ENCODE data around the gene ZBTB20. TPM values are rescaled to one million over a fixed set of nuclear protein-coding genes. Genes with fewer than 3 reads are reported as not detected.

Gene ZBTB20
- total RNA-seq, 1 experiment from 2014 or later, result 10.7 TPM

DNA sequence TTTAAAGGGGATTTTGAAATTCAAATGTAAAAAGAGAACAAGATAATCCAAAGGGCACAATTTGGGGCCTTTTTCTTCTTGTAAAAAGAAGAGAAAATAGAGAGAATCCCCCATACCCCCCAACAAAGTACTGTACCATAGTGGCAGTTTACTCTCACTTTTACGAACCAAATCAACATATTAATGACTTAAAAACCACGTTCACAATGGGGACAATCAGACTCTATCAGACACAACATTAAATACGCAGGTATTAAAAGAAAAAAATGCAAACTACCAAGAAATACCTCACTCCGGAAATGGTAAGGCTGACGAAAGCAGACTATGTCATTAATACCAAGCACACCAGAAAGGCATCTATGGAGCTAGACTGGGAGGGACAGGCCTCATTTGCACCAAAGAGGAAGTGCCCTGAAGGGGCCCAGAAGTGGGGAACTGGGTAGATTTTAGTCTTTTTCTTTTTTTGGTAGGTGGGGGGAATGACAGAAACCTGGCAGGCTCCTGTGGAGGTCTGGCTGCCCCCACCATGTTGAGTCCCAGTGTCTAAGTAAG lies 719.0 kb downstream of the ZBTB20 start:
- no peak for DNase-seq (ENCODE audit: unreplicated experiment)
- CTCF ChIA-PET, result interaction anchor here (0.6 kb wide), 1 partner anchor 66 kb away, joined by 3 read pairs; no protein-coding TSS in a partner anchor
- no peaks in the 10 kb centered on the region for H3K9me3 Mint-ChIP-seq (ENCODE audit: unreplicated experiment)
- TF ChIP-seq, protein P1, sequence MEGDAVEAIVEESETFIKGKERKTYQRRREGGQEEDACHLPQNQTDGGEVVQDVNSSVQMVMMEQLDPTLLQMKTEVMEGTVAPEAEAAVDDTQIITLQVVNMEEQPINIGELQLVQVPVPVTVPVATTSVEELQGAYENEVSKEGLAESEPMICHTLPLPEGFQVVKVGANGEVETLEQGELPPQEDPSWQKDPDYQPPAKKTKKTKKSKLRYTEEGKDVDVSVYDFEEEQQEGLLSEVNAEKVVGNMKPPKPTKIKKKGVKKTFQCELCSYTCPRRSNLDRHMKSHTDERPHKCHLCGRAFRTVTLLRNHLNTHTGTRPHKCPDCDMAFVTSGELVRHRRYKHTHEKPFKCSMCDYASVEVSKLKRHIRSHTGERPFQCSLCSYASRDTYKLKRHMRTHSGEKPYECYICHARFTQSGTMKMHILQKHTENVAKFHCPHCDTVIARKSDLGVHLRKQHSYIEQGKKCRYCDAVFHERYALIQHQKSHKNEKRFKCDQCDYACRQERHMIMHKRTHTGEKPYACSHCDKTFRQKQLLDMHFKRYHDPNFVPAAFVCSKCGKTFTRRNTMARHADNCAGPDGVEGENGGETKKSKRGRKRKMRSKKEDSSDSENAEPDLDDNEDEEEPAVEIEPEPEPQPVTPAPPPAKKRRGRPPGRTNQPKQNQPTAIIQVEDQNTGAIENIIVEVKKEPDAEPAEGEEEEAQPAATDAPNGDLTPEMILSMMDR (IDR thresholded peaks at IDR 0.05; ENCODE audit: unreplicated experiment), result no peak
- H3K27me3 Mint-ChIP-seq (ENCODE audit: insufficient read depth, unreplicated experiment), result no peaks in the 10 kb centered on the region
- H3K4me1 Mint-ChIP-seq (ENCODE audit: insufficient read depth, unreplicated experiment), result peaks cover 12% of the 10 kb centered on the region
- intact Hi-C loops (cut with micrococcal nuclease), result no loop called here
- H3K36me3 Mint-ChIP-seq (ENCODE audit: insufficient read depth, unreplicated experiment), result no peaks in the 10 kb centered on the region
- POLR2A ChIA-PET, result no interaction called here
- H3K27ac Mint-ChIP-seq (ENCODE audit: low read depth, unreplicated experiment), result no peak overlapping the region
- no TSS peak for BruUV-seq (replicated peaks)
- H3K4me3 Mint-ChIP-seq (ENCODE audit: unreplicated experiment), result no peak overlapping the region

DNA sequence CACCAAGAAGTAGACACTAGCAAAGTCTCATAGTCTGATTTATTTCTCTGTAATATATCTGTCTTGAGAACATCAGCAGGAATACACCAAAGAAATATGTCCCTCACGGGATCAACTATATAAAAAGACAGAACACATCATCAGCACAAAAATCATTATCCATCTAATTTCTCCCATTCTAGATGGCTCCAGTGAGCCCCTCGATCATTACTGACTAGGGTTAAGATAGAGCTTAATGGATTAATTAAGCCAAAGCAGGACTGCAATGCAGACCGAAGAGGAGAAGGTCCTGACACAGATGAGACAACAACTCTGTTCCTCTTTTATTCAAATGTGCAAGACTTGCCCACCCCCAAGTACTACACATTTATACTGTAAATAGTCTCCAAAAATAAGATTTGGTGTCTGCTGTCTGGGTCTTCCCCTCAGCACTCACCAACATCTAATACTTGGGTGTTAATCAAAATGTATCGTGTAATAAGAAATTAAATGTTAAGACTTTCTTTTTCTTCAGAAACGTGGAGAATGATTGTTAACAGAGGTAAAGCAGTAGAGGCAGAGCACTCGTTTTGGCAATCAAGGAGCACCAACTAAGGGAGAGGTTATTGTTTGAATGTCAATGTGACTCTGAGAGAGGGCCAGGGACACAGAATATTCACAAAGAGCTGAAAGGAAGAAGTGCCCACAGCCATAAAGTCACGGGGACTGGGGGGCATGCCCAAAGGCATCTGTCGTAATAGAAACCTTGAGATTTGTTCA lies 719.6 kb downstream of the ZBTB20 start:
- Mint-ChIP-seq H3K4me3 (ENCODE audit: unreplicated experiment) (no peak overlapping the region), H3K27me3 (ENCODE audit: insufficient read depth, unreplicated experiment) (no peaks in the 10 kb centered on the region), H3K4me1 (ENCODE audit: insufficient read depth, unreplicated experiment) (peaks cover 12% of the 10 kb centered on the region), H3K36me3 (ENCODE audit: insufficient read depth, unreplicated experiment) (no peaks in the 10 kb centered on the region), H3K27ac (ENCODE audit: low read depth, unreplicated experiment) (no peak overlapping the region), H3K9me3 (ENCODE audit: unreplicated experiment) (no peaks in the 10 kb centered on the region)
- no peak for DNase-seq (ENCODE audit: unreplicated experiment)
- POLR2A ChIA-PET, result no interaction called here
- no TSS peak for BruUV-seq (replicated peaks)
- CTCF ChIA-PET, result interaction anchor here (0.5 to 1.0 kb wide), 2 partner anchors 10 to 28 kb away, joined by 3 to 5 read pairs; no protein-coding TSS in a partner anchor
- TF ChIP-seq, protein P1 (IDR thresholded peaks at IDR 0.05; ENCODE audit: unreplicated experiment), result no peak
- intact Hi-C loops (cut with micrococcal nuclease), result no loop called here

DNA sequence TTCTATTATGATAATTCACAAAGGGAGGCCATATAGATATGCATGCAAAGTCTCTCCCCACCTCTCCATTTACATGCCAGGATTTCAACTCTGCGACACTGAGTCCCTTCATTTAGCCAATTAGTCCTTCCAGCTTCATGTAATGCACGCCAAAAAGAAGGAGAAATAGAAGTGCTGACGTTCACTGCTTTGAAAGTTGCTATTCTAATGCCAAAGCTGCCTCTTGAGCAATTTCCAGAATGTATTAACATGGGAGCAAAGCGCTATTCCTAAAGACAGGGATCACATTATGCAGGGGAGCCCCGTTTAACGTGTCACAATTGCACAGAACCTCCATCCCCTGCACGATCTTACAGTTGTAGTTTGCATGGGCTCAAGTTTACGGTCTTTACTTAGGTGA lies 722.8 kb downstream of the ZBTB20 start:
- Mint-ChIP-seq H3K4me3 (ENCODE audit: unreplicated experiment) (no peak overlapping the region), H3K9me3 (ENCODE audit: unreplicated experiment) (no peaks in the 10 kb centered on the region), H3K27ac (ENCODE audit: low read depth, unreplicated experiment) (no peak overlapping the region), H3K36me3 (ENCODE audit: insufficient read depth, unreplicated experiment) (no peaks in the 10 kb centered on the region), H3K4me1 (ENCODE audit: insufficient read depth, unreplicated experiment) (peaks cover 1% of the 10 kb centered on the region), H3K27me3 (ENCODE audit: insufficient read depth, unreplicated experiment) (no peaks in the 10 kb centered on the region)
- ChIA-PET CTCF (no interaction called here), POLR2A (interaction anchor here (0.7 kb wide), 1 partner anchor 114 kb away, joined by 3 read pairs; no protein-coding TSS in a partner anchor)
- intact Hi-C loops (cut with micrococcal nuclease), result no loop called here
- no peak for DNase-seq (ENCODE audit: unreplicated experiment)
- BruUV-seq (replicated peaks), result no TSS peak
- TF ChIP-seq, protein P1 (IDR thresholded peaks at IDR 0.05; ENCODE audit: unreplicated experiment), result no peak

DNA sequence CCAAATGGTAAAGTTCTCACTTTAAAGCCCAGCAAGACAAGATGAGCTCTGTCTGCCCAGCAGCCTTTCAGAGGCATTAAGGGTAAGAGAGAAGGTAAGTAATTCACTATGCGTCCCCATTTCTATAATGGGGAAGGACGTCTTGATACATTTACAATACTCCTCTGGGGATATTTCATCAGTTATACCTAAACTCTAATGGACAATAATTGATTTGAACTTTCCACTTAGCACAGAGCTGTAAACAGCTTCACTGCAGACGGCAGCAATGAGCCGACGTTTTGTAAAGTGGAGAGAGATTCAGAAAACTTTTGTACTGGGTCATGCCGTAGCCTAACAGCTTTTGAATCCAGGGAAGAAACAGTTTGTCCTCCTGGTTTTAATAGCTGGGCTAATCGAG lies 725.9 kb downstream of the ZBTB20 start:
- no peak for DNase-seq (ENCODE audit: unreplicated experiment)
- no TSS peak for BruUV-seq (replicated peaks)
- POLR2A ChIA-PET, result no interaction called here
- Mint-ChIP-seq H3K9me3 (ENCODE audit: unreplicated experiment) (no peaks in the 10 kb centered on the region), H3K4me1 (ENCODE audit: insufficient read depth, unreplicated experiment) (peaks cover 10% of the 10 kb centered on the region), H3K27me3 (ENCODE audit: insufficient read depth, unreplicated experiment) (no peaks in the 10 kb centered on the region), H3K4me3 (ENCODE audit: unreplicated experiment) (no peak overlapping the region), H3K27ac (ENCODE audit: low read depth, unreplicated experiment) (no peak overlapping the region), H3K36me3 (ENCODE audit: insufficient read depth, unreplicated experiment) (no peaks in the 10 kb centered on the region)
- TF ChIP-seq, protein P1 (IDR thresholded peaks at IDR 0.05; ENCODE audit: unreplicated experiment), result no peak
- CTCF ChIA-PET, result interaction anchor here (0.6 to 6.7 kb wide), 12 partner anchors 11 to 388 kb away, joined by 3 to 65 read pairs (median 7); no protein-coding TSS in a partner anchor
- intact Hi-C loops (cut with micrococcal nuclease), result no loop called here

Measured in MCF 10A (cell line).